HepG2 (cell line): Measurements from ENCODE around the gene PPIA. TPM values are rescaled to one million over a fixed set of nuclear protein-coding genes. Genes with fewer than 3 reads are reported as not detected.

Source experiments
- CENPBD1 ChIP-seq: sonication (generic); formaldehyde crosslinking; IDR thresholded peaks from 2 replicates; pipeline ENCODE4 v1.8.0; 2022; ENCODE audit warnings: missing genetic modification reagents, low read depth, mild to moderate bottlenecking, borderline replicate concordance
- CHCHD3 ChIP-seq: sonication (generic); formaldehyde crosslinking; IDR thresholded peaks from 2 replicates; pipeline ENCODE4 v1.8.0; 2022; ENCODE audit warnings: mild to moderate bottlenecking, missing genetic modification reagents, moderate library complexity
- HDAC2 ChIP-seq: sonication (generic); formaldehyde crosslinking; IDR thresholded peaks from 2 replicates; pipeline ENCODE4 v1.4.0; 2020; ENCODE audit warnings: missing genetic modification reagents
- KLF16 ChIP-seq, 2 experiments: sonication (generic) in 1 of 2; formaldehyde crosslinking in 1 of 2; IDR thresholded peaks; 2 replicates each; pipeline versions ENCODE4 v1.6.1 to v1.8.0; 2016 to 2023; ENCODE audit warnings: missing genetic modification reagents in 2 of 2, missing compliant biosample characterization in 1 of 2
- NKX3-1 ChIP-seq: sonication (generic); formaldehyde crosslinking; IDR thresholded peaks from 2 replicates; pipeline ENCODE4 v1.5.0; 2020; ENCODE audit warnings: missing genetic modification reagents
- SNAPC4 ChIP-seq: sonication (generic); formaldehyde crosslinking; IDR thresholded peaks from 2 replicates; pipeline ENCODE4 v1.4.0; 2020; ENCODE audit warnings: mild to moderate bottlenecking, missing genetic modification reagents
- TEAD2 ChIP-seq: sonication (generic); formaldehyde crosslinking; IDR thresholded peaks from 2 replicates; pipeline ENCODE4 v1.9.0; 2021; ENCODE audit warnings: missing genetic modification reagents
- ZBTB39 ChIP-seq: sonication (generic); formaldehyde crosslinking; IDR thresholded peaks from 2 replicates; pipeline ENCODE4 v1.5.0; 2020; ENCODE audit warnings: missing genetic modification reagents
- ZNF10 ChIP-seq: sonication (generic); formaldehyde crosslinking; IDR thresholded peaks from 2 replicates; pipeline ENCODE4 v1.4.0; 2020; ENCODE audit warnings: mild to moderate bottlenecking, low read depth, missing genetic modification reagents, borderline replicate concordance
- ZNF235 ChIP-seq: sonication (generic); formaldehyde crosslinking; IDR thresholded peaks from 2 replicates; pipeline ENCODE4 v1.8.1; 2023; ENCODE audit warnings: mild to moderate bottlenecking, missing genetic modification reagents, borderline replicate concordance
- ZNF256 ChIP-seq: sonication (generic); formaldehyde crosslinking; conservative IDR thresholded peaks from 2 replicates; pipeline ENCODE4 v1.4.0; 2020; ENCODE audit warnings: missing genetic modification reagents
- ZNF569 ChIP-seq: sonication (generic); formaldehyde crosslinking; IDR thresholded peaks from 2 replicates; pipeline ENCODE4 v1.5.0; 2020; ENCODE audit warnings: mild to moderate bottlenecking, missing genetic modification reagents, moderate library complexity, borderline replicate concordance
- ZNF589 ChIP-seq: sonication (generic); formaldehyde crosslinking; conservative IDR thresholded peaks from 2 replicates; pipeline ENCODE4 v1.8.0; 2022; ENCODE audit warnings: mild to moderate bottlenecking, moderate library complexity, missing genetic modification reagents
- ZNF598 ChIP-seq: sonication (generic); formaldehyde crosslinking; IDR thresholded peaks from 2 replicates; pipeline ENCODE4 v1.5.1; 2020; ENCODE audit warnings: mild to moderate bottlenecking, missing genetic modification reagents, borderline replicate concordance
- ZNF639 ChIP-seq: conservative IDR thresholded peaks from 2 replicates; pipeline ENCODE4 v1.6.1; 2018; ENCODE audit warnings: missing genetic modification reagents
- ZNF800 ChIP-seq: sonication (generic); formaldehyde crosslinking; IDR thresholded peaks from 2 replicates; pipeline ENCODE4 v1.4.0; 2020; ENCODE audit warnings: missing genetic modification reagents
- ZSCAN22 ChIP-seq: sonication (generic); formaldehyde crosslinking; IDR thresholded peaks from 2 replicates; pipeline ENCODE4 v1.4.0; 2020; ENCODE audit warnings: mild to moderate bottlenecking, missing genetic modification reagents
- polyA plus RNA-seq, 8 experiments: library from polyadenylated mRNA; depleted of rRNA in 3 of 8; stranded (reverse) in 7 of 8; unstranded in 1 of 8; fragments of >200 nt; fragmentation: Illumina TruSeq in 4 of 8; extraction: Trizol in 4 of 8; gene quantifications; 2 replicates each; pipeline versions ENCODE4 v1.2.1 to v1.2.3, GENCODE V29; 2011 to 2016; ENCODE audit warnings: low read depth in 4 of 8, missing spikeins in 1 of 8, mixed read lengths in 1 of 8; ENCODE audit not compliant: insufficient read depth in 1 of 8
- total RNA-seq, 5 experiments: library from RNA; depleted of rRNA; stranded (reverse); fragments of >200 nt; fragmentation: Illumina TruSeq; extraction: Trizol; gene quantifications; 2 replicates each; pipeline ENCODE4 v1.2.3, GENCODE V29; 2016; ENCODE audit warnings: low read depth in 1 of 5
- TF ChIP-seq, protein P1 (sequence below): sonication (generic); formaldehyde crosslinking; IDR thresholded peaks from 2 replicates; pipeline ENCODE4 v1.8.1; 2023; ENCODE audit warnings: mild to moderate bottlenecking, inconsistent platforms, moderate library complexity, missing genetic modification reagents, borderline replicate concordance

The PPIA gene
- total and polyA plus RNA-seq, 2 of the 13 experiments (the other 11 are each of a cell fraction or from before 2014, with no cell fraction given): 2,268 to 3,010 TPM

DNA sequence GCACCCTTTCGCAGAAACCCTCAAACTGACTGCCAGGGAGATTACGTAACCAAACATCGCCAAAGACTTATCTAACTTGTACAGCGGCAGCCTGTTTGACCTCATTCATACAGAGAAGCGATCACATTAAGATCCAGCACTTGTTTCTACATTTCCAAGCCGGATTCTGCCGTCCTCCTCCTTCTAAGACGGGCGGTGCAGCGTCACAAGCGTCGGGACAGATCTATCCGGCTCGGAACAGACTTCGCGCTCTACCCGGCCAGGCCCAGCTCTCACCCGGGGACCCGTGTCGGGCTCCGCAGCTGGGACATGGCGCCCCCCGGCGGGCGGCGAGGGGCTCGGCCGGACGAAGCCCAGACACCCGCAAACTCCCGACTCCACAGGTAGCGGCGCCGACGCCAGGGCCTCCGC, 51.0 kb downstream of the PPIA start (continued):
- TF ChIP-seq SNAPC4 (CRISPR knock-in tag) (no peak), ZNF598 (no peak), ZSCAN22 (no peak), ZBTB39 (CRISPR knock-in tag) (no peak), NKX3-1 (CRISPR knock-in tag) (no peak), ZNF235 (CRISPR knock-in tag) (no peak), HDAC2 (CRISPR knock-in tag) (0 out of 2 replicates have a peak, but pooled peaks have one; percentile 17), ZNF256 (CRISPR knock-in tag) (no peak), ZNF569 (CRISPR knock-in tag) (no peak), ZNF10 (CRISPR knock-in tag) (no peak), KLF16 (CRISPR knock-in tag; IDR thresholded peaks at IDR 0.05) (no peak), ZNF639 (CRISPR knock-in tag) (no peak), CHCHD3 (no peak), TEAD2 (CRISPR knock-in tag) (no peak), ZNF589 (CRISPR knock-in tag) (no peak), ZNF800 (CRISPR knock-in tag) (no peak), CENPBD1 (CRISPR knock-in tag) (no peak)
- TF ChIP-seq, protein P1, sequence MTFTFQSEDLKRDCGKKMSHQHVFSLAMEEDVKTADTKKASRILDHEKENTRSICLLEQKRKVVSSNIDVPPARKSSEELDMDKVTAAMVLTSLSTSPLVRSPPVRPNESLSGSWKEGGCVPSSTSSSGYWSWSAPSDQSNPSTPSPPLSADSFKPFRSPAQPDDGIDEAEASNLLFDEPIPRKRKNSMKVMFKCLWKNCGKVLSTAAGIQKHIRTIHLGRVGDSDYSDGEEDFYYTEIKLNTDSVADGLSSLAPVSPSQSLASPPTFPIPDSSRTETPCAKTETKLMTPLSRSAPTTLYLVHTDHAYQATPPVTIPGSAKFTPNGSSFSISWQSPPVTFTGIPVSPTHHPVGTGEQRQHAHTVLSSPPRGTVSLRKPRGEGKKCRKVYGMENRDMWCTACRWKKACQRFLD (CRISPR knock-in tag): no peak
